SH-SY5Y (cell line): ENCODE data around the gene PMF1.

ENCODE experiments used
- GATA2 ChIP-seq: IDR thresholded peaks from 2 replicates; pipeline ENCODE4 v1.6.1; 2011; ENCODE audit warnings: mild to moderate bottlenecking, low read depth, low read length
- GATA3 ChIP-seq: IDR thresholded peaks from 2 replicates; pipeline ENCODE4 v1.6.1; 2011; ENCODE audit warnings: low read depth, mild to moderate bottlenecking, low read length, moderate library complexity

- TF ChIP-seq GATA2 (no peak), GATA3 (no peak)
Observed at GRCh38 chr1:156270314-156270713, 57.5 kb downstream of the PMF1 start.
